ENCODE measurements around the gene CREB5.
A peak's percentile ranks its signal among the peaks of the same experiment; 100 is the strongest.

The CREB5 gene

GRCh38 chr7:28749638-28750037 is 337.3 kb downstream of the CREB5 start:
- TF ChIP-seq CTCF (conservative IDR thresholded peaks at IDR 0.05; ENCODE audit: low read length) = no peak
- no peak overlapping the region for H3K4me3 ChIP-seq (ENCODE audit: low read length)
- DNase-seq (ENCODE audit: low read depth) = no peak

GRCh38 chr7:28750981-28751380 is 338.7 kb downstream of the CREB5 start:
- no peak for DNase-seq (ENCODE audit: low read depth)
- TF ChIP-seq CTCF (conservative IDR thresholded peaks at IDR 0.05; ENCODE audit: low read length) = no peak
- no peak overlapping the region for H3K4me3 ChIP-seq (ENCODE audit: low read length)

GRCh38 chr7:28753613-28754012 is 341.3 kb downstream of the CREB5 start:
- H3K4me3 ChIP-seq (ENCODE audit: low read length) = no peak overlapping the region
- no peak for TF ChIP-seq CTCF (conservative IDR thresholded peaks at IDR 0.05; ENCODE audit: low read length)
- DNase-seq (ENCODE audit: low read depth) = no peak

GRCh38 chr7:28754027-28754426 is 341.7 kb downstream of the CREB5 start:
- peak; percentile 36 for DNase-seq (ENCODE audit: low read depth)
- H3K4me3 ChIP-seq (ENCODE audit: low read length) = no peak overlapping the region
- TF ChIP-seq CTCF (conservative IDR thresholded peaks at IDR 0.05; ENCODE audit: low read length) = peak; percentile 19; the same call in 1 of the 2 replicates

- no peak for DNase-seq (ENCODE audit: low read depth)
- no peak for TF ChIP-seq CTCF (conservative IDR thresholded peaks at IDR 0.05; ENCODE audit: low read length)
- H3K4me3 ChIP-seq (ENCODE audit: low read length) = no peak overlapping the region
These were observed 342.1 kb downstream of the CREB5 start for GRCh38 chr7:28754447-28754846.

- peak; percentile 73 for DNase-seq (ENCODE audit: low read depth)
- TF ChIP-seq CTCF (conservative IDR thresholded peaks at IDR 0.05; ENCODE audit: low read length) = no peak
- H3K4me3 ChIP-seq (ENCODE audit: low read length) = no peak overlapping the region
These were observed 342.9 kb downstream of the CREB5 start for GRCh38 chr7:28755255-28755654.

- TF ChIP-seq CTCF (conservative IDR thresholded peaks at IDR 0.05; ENCODE audit: low read length) = no peak
- H3K4me3 ChIP-seq (ENCODE audit: low read length) = no peak overlapping the region
- DNase-seq (ENCODE audit: low read depth) = no peak
These were observed 345.9 kb downstream of the CREB5 start for GRCh38 chr7:28758186-28758585.
